A673 (cell line): ENCODE data around the gene COPS9. TPM values are rescaled to one million over a fixed set of nuclear protein-coding genes. Genes with fewer than 3 reads are reported as not detected.

Source experiments
- BruUV-seq: library from RNA; stranded (reverse); fragments of 400-500 nt; replicated peaks from 2 replicates; lab custom pipeline; 2021; lab: Mats Ljungman, UMichigan
- CTCF ChIA-PET: fragments of 300-600 bp; sonication (Branson Sonifier 250); formaldehyde crosslinking; loops from one replicate; lab custom pipeline; 2022; ENCODE audit warnings: antibody characterized with exemption; lab: Charles Lee
- POLR2A ChIA-PET: fragments of 300-600 bp; sonication (Branson Sonifier 250); formaldehyde crosslinking; loops from one replicate; lab custom pipeline; 2022; ENCODE audit warnings: antibody characterized with exemption; ENCODE audit not compliant: low non-redundant PET; lab: Charles Lee
- DNase-seq: peaks from one replicate; pipeline ENCODE4 v3.0.0-alpha.2; 2015; ENCODE audit warnings: low spot score
- H3K27ac ChIP-seq: fragments of 200-600 bp; sonication (generic); 2 replicates; pipeline ENCODE4 v1.5.1; 2016; ENCODE audit warnings: mixed run types, low read depth, mild to moderate bottlenecking, mixed read lengths, antibody characterized with exemption, low read length; ENCODE audit not compliant: poor library complexity, severe bottlenecking
- H3K27me3 ChIP-seq: fragments of 200-600 bp; sonication (generic); replicated peaks from 2 replicates; pipeline ENCODE4 v1.6.1; 2017; ENCODE audit warnings: mixed run types, low read depth, mild to moderate bottlenecking, mixed read lengths, antibody characterized with exemption, low read length; ENCODE audit not compliant: insufficient read depth, poor library complexity
- H3K36me3 ChIP-seq: fragments of 200-600 bp; sonication (generic); 2 replicates; pipeline ENCODE4 v1.6.1; 2016; ENCODE audit warnings: mixed run types, mild to moderate bottlenecking, mixed read lengths, antibody characterized with exemption, low read length; ENCODE audit not compliant: insufficient read depth, poor library complexity, severe bottlenecking
- H3K4me1 ChIP-seq: fragments of 200-600 bp; sonication (generic); 2 replicates; pipeline ENCODE4 v1.6.1; 2017; ENCODE audit warnings: mixed run types, mild to moderate bottlenecking, mixed read lengths, antibody characterized with exemption, low read length; ENCODE audit not compliant: insufficient read depth, poor library complexity, severe bottlenecking
- H3K4me3 ChIP-seq: fragments of 200-600 bp; sonication (generic); 2 replicates; pipeline ENCODE4 v1.5.1; 2016; ENCODE audit warnings: low read depth, mixed run types, mild to moderate bottlenecking, mixed read lengths, low read length; ENCODE audit not compliant: poor library complexity, severe bottlenecking
- H3K9me3 ChIP-seq: fragments of 200-600 bp; sonication (generic); 2 replicates; pipeline ENCODE4 v1.6.1; 2016; ENCODE audit warnings: mixed run types, low read depth, mild to moderate bottlenecking, mixed read lengths, antibody characterized with exemption, low read length; ENCODE audit not compliant: poor library complexity, severe bottlenecking
- CTCF ChIP-seq: fragments of 300-800, 200-600 bp; sonication (generic); conservative IDR thresholded peaks from 2 replicates; pipeline ENCODE4 v1.5.1; 2017; ENCODE audit warnings: low read depth, mild to moderate bottlenecking, antibody characterized with exemption, low read length, moderate library complexity, mixed read lengths
- EZH2 ChIP-seq: fragments of 200-600 bp; sonication (generic); IDR thresholded peaks from 2 replicates; pipeline ENCODE4 v1.6.1; 2017; ENCODE audit warnings: borderline replicate concordance, low read depth, mild to moderate bottlenecking, mixed read lengths, antibody characterized with exemption, low read length; ENCODE audit not compliant: poor library complexity, severe bottlenecking
- intact Hi-C: fragments of 100-400 bp; cut with micrococcal nuclease; formaldehyde crosslinking; loops from one replicate; pipeline ENCODE4 v1.10.0; 2022; ENCODE audit not compliant: unreplicated experiment
- total RNA-seq: library from RNA; stranded (reverse); gene quantifications from 2 replicates; pipeline ENCODE4 v1.2.3, GENCODE V29; 2021

COPS9 gene
- total RNA-seq, 1 experiment from 2014 or later, result 136 TPM

- Histone ChIP-seq H3K27me3 (peaks cover 13% of the 10 kb centered on the region), H3K4me3 (no peak overlapping the region), H3K36me3 (no peaks in the 10 kb centered on the region), H3K27ac (no peak overlapping the region), H3K4me1 (peaks cover under 1% of the 10 kb centered on the region), H3K9me3 (no peaks in the 10 kb centered on the region)
- no peak for TF ChIP-seq EZH2
- no TSS peak for BruUV-seq
- no peak for DNase-seq
- CTCF ChIA-PET, result no interaction called here
- intact Hi-C loops, result no loop called here
- POLR2A ChIA-PET, result no interaction called here
These were observed 28.7 kb downstream of the COPS9 start for GRCh38 chr2:240107477-240107796.

DNA sequence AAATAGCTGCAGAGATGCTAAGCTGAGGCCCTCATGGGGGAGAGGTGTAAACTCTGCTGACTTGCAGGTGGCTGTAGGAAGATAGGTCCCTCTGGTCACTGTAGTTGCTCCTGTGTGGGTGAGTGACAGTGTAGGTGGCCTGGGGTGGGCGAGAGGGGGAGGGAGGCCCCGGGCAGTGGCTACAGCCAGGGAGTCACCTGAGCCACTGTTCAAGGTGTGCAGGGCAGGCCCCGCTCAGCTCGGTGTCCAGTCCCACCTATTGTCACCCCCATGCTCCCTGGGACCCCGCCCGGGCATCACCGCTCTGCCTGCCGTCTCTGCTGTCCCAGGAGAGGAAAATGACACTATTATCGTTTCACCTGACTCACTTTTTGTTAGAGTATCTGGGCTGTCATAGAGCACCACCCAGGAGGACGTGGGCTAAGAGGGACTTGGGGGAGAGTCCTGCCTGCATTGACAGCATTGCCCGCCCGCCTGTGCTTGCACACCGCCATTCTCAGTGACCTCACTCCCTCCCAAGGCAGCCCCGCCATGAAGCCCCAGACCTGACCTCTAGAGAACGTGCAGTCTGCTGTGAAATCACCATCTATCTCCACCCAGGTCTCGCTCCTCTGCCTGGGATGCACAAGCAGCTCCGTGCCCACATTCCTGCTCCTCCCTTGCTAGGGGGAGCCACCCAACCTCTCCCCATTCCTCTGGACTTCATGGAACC, 29.2 kb downstream of the COPS9 start:
- no peak for TF ChIP-seq CTCF
- TF ChIP-seq EZH2, result no peak
- CTCF ChIA-PET, result no interaction called here
- Histone ChIP-seq H3K4me3 (no peak overlapping the region), H3K27me3 (peaks cover 18% of the 10 kb centered on the region), H3K4me1 (no peaks in the 10 kb centered on the region), H3K36me3 (no peaks in the 10 kb centered on the region), H3K27ac (no peak overlapping the region), H3K9me3 (no peaks in the 10 kb centered on the region)
- DNase-seq, result no peak
- POLR2A ChIA-PET, result no interaction called here
- intact Hi-C loops, result no loop called here
- no TSS peak for BruUV-seq

GRCh38 chr2:240105982-240106381, 30.1 kb downstream of the COPS9 start:
- Histone ChIP-seq H3K36me3 (no peaks in the 10 kb centered on the region), H3K27me3 (peaks cover 27% of the 10 kb centered on the region), H3K4me3 (no peak overlapping the region), H3K27ac (no peak overlapping the region), H3K4me1 (no peaks in the 10 kb centered on the region), H3K9me3 (peaks cover 3% of the 10 kb centered on the region)
- TF ChIP-seq CTCF (no peak), EZH2 (no peak)
- DNase-seq, result no peak
- CTCF ChIA-PET, result no interaction called here
- intact Hi-C loops, result no loop called here
- POLR2A ChIA-PET, result no interaction called here
- BruUV-seq, result no TSS peak

- intact Hi-C loops, result no loop called here
- Histone ChIP-seq H3K4me1 (no peaks in the 10 kb centered on the region), H3K4me3 (no peak overlapping the region), H3K27me3 (peaks cover 55% of the 10 kb centered on the region), H3K27ac (no peak overlapping the region), H3K9me3 (peaks cover 18% of the 10 kb centered on the region), H3K36me3 (no peaks in the 10 kb centered on the region)
- ChIA-PET CTCF (no interaction called here), POLR2A (no interaction called here)
- TF ChIP-seq CTCF, result no peak
- no peak for TF ChIP-seq EZH2
- no TSS peak for BruUV-seq
- DNase-seq, result no peak
These were observed 33.0 kb downstream of the COPS9 start for GRCh38 chr2:240103136-240103535.
